Body of pancreas (tissue), 4 donors: Measurements from ENCODE around the gene RAB8A. TPM values are rescaled to one million over a fixed set of nuclear protein-coding genes. Genes with fewer than 3 reads are reported as not detected.

Experiments used
- ATAC-seq: fragments of 150-250 bp; one replicate; pipeline ENCODE4 v1.9.1; 2016
- DNase-seq, 4 donors: peaks; one replicate each; pipeline ENCODE4 v3.0.0-alpha.2; 2019
- H3K27ac ChIP-seq, 4 donors: fragments of 200-600 bp; sonication (generic); 1 replicate in 3 of 4; 2 replicates in 1 of 4; pipeline versions ENCODE4 v1.5.1 to v1.6.1; 2016 to 2019; ENCODE audit warnings: mild to moderate bottlenecking in 1 of 4, mixed read lengths in 1 of 4, moderate library complexity in 1 of 4
- H3K27me3 ChIP-seq, 2 donors: fragments of 200-600 bp; sonication (generic); one replicate each; pipeline ENCODE4 v1.6.0; 2016; ENCODE audit warnings: mild to moderate bottlenecking in 1 of 2
- H3K36me3 ChIP-seq, 2 donors: fragments of 200-600 bp; sonication (generic); replicated peaks in 1 of 2; 2 replicates each; pipeline ENCODE4 v1.5.1; 2016; ENCODE audit warnings: low read depth in 2 of 2; ENCODE audit not compliant: insufficient read depth in 1 of 2
- H3K4me1 ChIP-seq: fragments of 200-600 bp; sonication (generic); one replicate; pipeline ENCODE4 v1.6.0; 2016
- H3K4me3 ChIP-seq, 2 donors: fragments of 200-600 bp; sonication (generic); 1 replicate in 1 of 2; 2 replicates in 1 of 2; pipeline ENCODE4 v1.5.1; 2016 to 2019
- H3K9me3 ChIP-seq, 3 donors: fragments of 200-600 bp; sonication (generic); 1 replicate in 2 of 3; 2 replicates in 1 of 3; pipeline ENCODE4 v1.5.1; 2016
- CTCF ChIP-seq, 7 experiments: fragments of 450-650 bp in 4 of 7; fragments of 200-600 bp in 3 of 7; sonication (generic) in 3 of 7; IDR thresholded peaks; one replicate each; pipeline ENCODE4 v1.5.1; 2016 to 2019; ENCODE audit warnings: antibody characterized with exemption in 7 of 7
- POLR2A ChIP-seq, 3 donors: fragments of 450-650 bp; IDR thresholded peaks; one replicate each; pipeline ENCODE4 v1.6.1; 2016; ENCODE audit warnings: antibody characterized with exemption in 3 of 3, mild to moderate bottlenecking in 2 of 3
- WGBS, 2 donors: methylation state at CpG; one replicate each; pipeline ENCODE4 v1.1.5; 2017; 5-methylcytosine and 5-hydroxymethylcytosine counted together
- intact Hi-C: fragments of 100-400 bp; cut with DNase I; formaldehyde crosslinking; loops from one replicate; pipeline ENCODE4 v1.15.1; 2023
- total RNA-seq, 2 donors: library from RNA; depleted of rRNA; stranded (reverse); fragments of >200 nt; gene quantifications; one replicate each; pipeline ENCODE4 v1.1.0, GENCODE V29; 2016

Gene RAB8A
- total RNA-seq, 2 donors from 2014 or later = 15.5 to 32.2 TPM

GRCh38 chr19:16066611-16067104 lies 45.0 kb upstream of the RAB8A start:
- intact Hi-C loops = no loop called here
- no peak for DNase-seq

GRCh38 chr19:16067205-16067938 lies 44.3 kb upstream of the RAB8A start:
- H3K4me3 ChIP-seq = no peak overlapping the region
- intact Hi-C loops = no loop called here
- peak in 2 of 4 donors; percentile 34 to 58 for DNase-seq
- H3K9me3 ChIP-seq = no peaks in the 10 kb centered on the region
- WGBS, 2 donors = 62 to 68% methylated on average over 32 to 38 of the region's 40 CpGs
- peaks cover 6% of the 10 kb centered on the region for H3K4me1 ChIP-seq
- no peaks in the 10 kb centered on the region for H3K36me3 ChIP-seq
- TF ChIP-seq POLR2A (IDR thresholded peaks at IDR 0.05) (no peak), CTCF (IDR thresholded peaks at IDR 0.05) (no peak)
- peak; percentile 38 for ATAC-seq
- H3K27ac ChIP-seq = no peak overlapping the region
- no peaks in the 10 kb centered on the region for H3K27me3 ChIP-seq

More at GRCh38 chr19:16066611-16067104, 45.0 kb upstream of the RAB8A start:
- no peaks in the 10 kb centered on the region for H3K27me3 ChIP-seq
- peak; percentile 42 for ATAC-seq
- peak in 4 of 7 experiments; percentile 11 to 36 (median 28) for TF ChIP-seq CTCF (IDR thresholded peaks at IDR 0.05)
- TF ChIP-seq POLR2A (IDR thresholded peaks at IDR 0.05) = no peak
- H3K9me3 ChIP-seq = no peaks in the 10 kb centered on the region
- peaks cover 6% of the 10 kb centered on the region for H3K4me1 ChIP-seq
- H3K36me3 ChIP-seq = no peaks in the 10 kb centered on the region
- 34 to 41% methylated on average over 6 of the region's 6 CpGs for WGBS, 2 donors
- H3K4me3 ChIP-seq = no peak overlapping the region
- no peak overlapping the region for H3K27ac ChIP-seq

GRCh38 chr19:16068696-16069259 lies 42.9 kb upstream of the RAB8A start:
- ATAC-seq (no peak), DNase-seq (no peak)
- peaks cover 6% of the 10 kb centered on the region for H3K4me1 ChIP-seq
- H3K9me3 ChIP-seq = no peaks in the 10 kb centered on the region
- no peak overlapping the region for H3K4me3 ChIP-seq
- no peaks in the 10 kb centered on the region for H3K36me3 ChIP-seq
- intact Hi-C loops = no loop called here
- no peak overlapping the region for H3K27ac ChIP-seq
- H3K27me3 ChIP-seq = no peaks in the 10 kb centered on the region
- TF ChIP-seq CTCF (IDR thresholded peaks at IDR 0.05) (no peak), POLR2A (IDR thresholded peaks at IDR 0.05) (no peak)
- WGBS, 2 donors = 63 to 66% methylated on average over 10 of the region's 10 CpGs

- ATAC-seq (no peak), DNase-seq (no peak)
- peak overlapping the region in 2 of 4 donors; percentile 58 for H3K27ac ChIP-seq
- H3K4me1 ChIP-seq = peaks cover 6% of the 10 kb centered on the region
- WGBS, 2 donors = 67 to 81% methylated on average over 8 to 10 of the region's 10 CpGs
- no peaks in the 10 kb centered on the region for H3K9me3 ChIP-seq
- intact Hi-C loops = no loop called here
- H3K36me3 ChIP-seq = no peaks in the 10 kb centered on the region
- no peaks in the 10 kb centered on the region for H3K27me3 ChIP-seq
- TF ChIP-seq POLR2A (IDR thresholded peaks at IDR 0.05) (no peak), CTCF (IDR thresholded peaks at IDR 0.05) (no peak)
- H3K4me3 ChIP-seq = no peak overlapping the region
Measured at GRCh38 chr19:16069813-16070365, 41.8 kb upstream of the RAB8A start.
